ENCODE data around the gene CD52. TPM values are rescaled to one million over a fixed set of nuclear protein-coding genes. Genes with fewer than 3 reads are reported as not detected.

The CD52 gene
- total RNA-seq, 1 experiment from 2014 or later: 2.0 TPM

- BruUV-seq (replicated peaks): no TSS peak
- intact Hi-C loops (cut with micrococcal nuclease): no loop called here
- no peak overlapping the region for H3K27ac ChIP-seq (ENCODE audit: low read depth, low read length)
- ChIA-PET CTCF (interaction anchor here (1.0 kb wide), 1 partner anchor 15 kb away, joined by 3 read pairs; no protein-coding TSS in a partner anchor), RAD21 (ENCODE audit: low non-redundant PET in 1 of 2, low total read pairs in 2 of 2, uncharacterized antibody in 2 of 2, unreplicated experiment in 2 of 2) (no interaction called here), POLR2A (interaction anchor here (0.7 kb wide), 1 partner anchor 643 kb away, joined by 4 read pairs; no protein-coding TSS in a partner anchor)
- ATAC-seq (no peak), DNase-seq (ENCODE audit: low read depth, low spot score) (no peak)
- H3K4me2 ChIP-seq (ENCODE audit: low read length): peak overlapping the region; percentile 80
- H3K36me3 ChIP-seq (ENCODE audit: control insufficient read depth in 1 of 2, insufficient read depth in 2 of 2, low read length in 2 of 2): no peaks in the 10 kb centered on the region
- H2AFZ ChIP-seq (ENCODE audit: low read depth, low read length, poor library complexity, severe bottlenecking): no peak overlapping the region
- peaks cover 49 to 54% of the 10 kb centered on the region in 2 experiments for H3K4me1 ChIP-seq (ENCODE audit: control insufficient read depth in 1 of 2, insufficient read depth in 2 of 2, low read length in 2 of 2)
- no peaks in the 10 kb centered on the region for H4K20me1 ChIP-seq (ENCODE audit: insufficient read depth)
- H3K9me2 ChIP-seq (ENCODE audit: insufficient read depth): no peaks in the 10 kb centered on the region
- no peaks in the 10 kb centered on the region for H3K9me3 ChIP-seq (ENCODE audit: control insufficient read depth in 1 of 2, insufficient read depth in 1 of 2, low read depth in 1 of 2, low read length in 2 of 2)
- H3K79me2 ChIP-seq (ENCODE audit: insufficient read depth, low read length): no peaks in the 10 kb centered on the region
- H3K9ac ChIP-seq (ENCODE audit: low read length): no peak overlapping the region
- no peaks in the 10 kb centered on the region for H3K27me3 ChIP-seq (ENCODE audit: insufficient read depth, low read length)
- no peak overlapping the region for H3K4me3 ChIP-seq (replicated peaks in 1 of 2; ENCODE audit: low read depth in 1 of 2, low read length in 2 of 2)
- TF ChIP-seq SP1 (IDR thresholded peaks at IDR 0.05; ENCODE audit: low read depth): no peak
- TF ChIP-seq REST (IDR thresholded peaks at IDR 0.05; ENCODE audit: low read depth): no peak
- TF ChIP-seq POLR2AphosphoS5 (IDR thresholded peaks at IDR 0.05; ENCODE audit: low read depth, low read length): no peak
- no peak for TF ChIP-seq CEBPB (IDR thresholded peaks at IDR 0.05; ENCODE audit: low read depth)
- TF ChIP-seq FOSL1 (IDR thresholded peaks at IDR 0.05; ENCODE audit: low read depth): no peak
- TF ChIP-seq EZH2 (IDR thresholded peaks at IDR 0.05): no peak
- no peak for TF ChIP-seq ATF3 (IDR thresholded peaks at IDR 0.05)
- no peak for TF ChIP-seq CBX3 (IDR thresholded peaks at IDR 0.05; ENCODE audit: low read depth)
- no peak for TF ChIP-seq JUND (IDR thresholded peaks at IDR 0.05)
- TF ChIP-seq SRF (IDR thresholded peaks at IDR 0.05; ENCODE audit: low read depth): no peak
- TF ChIP-seq MAX (IDR thresholded peaks at IDR 0.05): no peak
- no peak for TF ChIP-seq POLR2A (IDR thresholded peaks at IDR 0.05; ENCODE audit: borderline replicate concordance, extremely low read depth, insufficient read depth, insufficient read length)
- no peak for TF ChIP-seq TCF7L2 (IDR thresholded peaks at IDR 0.05; ENCODE audit: borderline replicate concordance, extremely low read depth, insufficient read depth, insufficient read length)
- no peak for TF ChIP-seq ELF1 (IDR thresholded peaks at IDR 0.05; ENCODE audit: borderline replicate concordance, low read depth)
- TF ChIP-seq SIN3A (IDR thresholded peaks at IDR 0.05; ENCODE audit: low read depth): no peak
- no peak for TF ChIP-seq ZNF274 (IDR thresholded peaks at IDR 0.05; ENCODE audit: low read depth, low read length)
These were observed 31.6 kb downstream of the CD52 start for GRCh38 chr1:26349188-26349876.
